Measurements from ENCODE around the gene CYP17A1. TPM values are rescaled to one million over a fixed set of nuclear protein-coding genes. Genes with fewer than 3 reads are reported as not detected.

CYP17A1 gene
- total and polyA plus RNA-seq, 9 donors: 0.40 to 348 (median 6.3) TPM; not detected in 1

- no peak overlapping the region for H3K4me3 ChIP-seq
- H3K36me3 ChIP-seq: no peaks in the 10 kb centered on the region
- H3K27me3 ChIP-seq: no peaks in the 10 kb centered on the region
- DNase-seq: no peak
- TF ChIP-seq EP300 (IDR thresholded peaks at IDR 0.05) (no peak), POLR2A (IDR thresholded peaks at IDR 0.05) (no peak), CTCF (IDR thresholded peaks at IDR 0.05) (no peak)
- WGBS, 3 donors: 77 to 84% (median 77%) methylated on average over 8 of the region's 8 CpGs
- intact Hi-C loops (cut with DNase I): no loop called here
- H3K27ac ChIP-seq: no peak overlapping the region
- peaks cover 11% of the 10 kb centered on the region for H3K4me1 ChIP-seq (ENCODE audit: insufficient read depth)
- no peaks in the 10 kb centered on the region for H3K9me3 ChIP-seq
Measured at GRCh38 chr10:102791754-102792395, 45.3 kb downstream of the CYP17A1 start.

GRCh38 chr10:102785818-102786217 is 51.4 kb downstream of the CYP17A1 start:
- no peaks in the 10 kb centered on the region for H3K9me3 ChIP-seq
- intact Hi-C loops (cut with DNase I): no loop called here
- no peaks in the 10 kb centered on the region for H3K27me3 ChIP-seq
- peak in 1 of 5 donors; percentile 39 for DNase-seq
- H3K36me3 ChIP-seq: no peaks in the 10 kb centered on the region
- peaks cover 23% of the 10 kb centered on the region for H3K4me1 ChIP-seq (ENCODE audit: insufficient read depth)
- H3K27ac ChIP-seq: peak overlapping the region in 1 of 2 donors; percentile 31
- no peak overlapping the region for H3K4me3 ChIP-seq
- TF ChIP-seq POLR2A (IDR thresholded peaks at IDR 0.05) (no peak), CTCF (IDR thresholded peaks at IDR 0.05) (no peak), EP300 (IDR thresholded peaks at IDR 0.05) (no peak)
- WGBS, 3 donors: 40 to 45% (median 43%) methylated on average over 2 of the region's 2 CpGs

- intact Hi-C loops (cut with DNase I): no loop called here
- Histone ChIP-seq H3K9me3 (no peaks in the 10 kb centered on the region), H3K27me3 (no peaks in the 10 kb centered on the region), H3K36me3 (no peaks in the 10 kb centered on the region), H3K4me1 (ENCODE audit: insufficient read depth) (peaks cover 31% of the 10 kb centered on the region), H3K4me3 (peak overlapping the region; percentile 4), H3K27ac (peak overlapping the region; percentile 57 to 89)
- TF ChIP-seq POLR2A (IDR thresholded peaks at IDR 0.05): no peak
- no peak for TF ChIP-seq CTCF (IDR thresholded peaks at IDR 0.05)
- no peak for TF ChIP-seq EP300 (IDR thresholded peaks at IDR 0.05)
- WGBS, 3 donors: 71 to 75% (median 75%) methylated on average over 1 of the region's 1 CpG
- no peak for DNase-seq
Measured at GRCh38 chr10:102783568-102783967, 53.6 kb downstream of the CYP17A1 start.

GRCh38 chr10:102782673-102783551 is 54.3 kb downstream of the CYP17A1 start:
- no peak for TF ChIP-seq POLR2A (IDR thresholded peaks at IDR 0.05)
- TF ChIP-seq CTCF (IDR thresholded peaks at IDR 0.05): no peak
- peak; percentile 94 for TF ChIP-seq EP300 (IDR thresholded peaks at IDR 0.05)
- Histone ChIP-seq H3K36me3 (no peaks in the 10 kb centered on the region), H3K4me3 (peak overlapping the region; percentile 4), H3K9me3 (no peaks in the 10 kb centered on the region), H3K27ac (peak overlapping the region; percentile 57 to 89), H3K4me1 (ENCODE audit: insufficient read depth) (peaks cover 36% of the 10 kb centered on the region), H3K27me3 (no peaks in the 10 kb centered on the region)
- intact Hi-C loops (cut with DNase I): no loop called here
- WGBS, 3 donors: 21 to 31% (median 23%) methylated on average over 18 of the region's 18 CpGs
- DNase-seq: peak; percentile 59 to 80 (median 69)

Measured in ovary (tissue), 9 donors.